Bone marrow (tissue), 2 donors: Measurements from ENCODE around the gene ADARB2.

Source experiments
- DNase-seq, 2 donors: peaks; one replicate each; lab custom pipeline; 2025; lab: John Stamatoyannopoulos, UW

The ADARB2 gene

GRCh38 chr10:1612908-1613307, 124.4 kb downstream of the ADARB2 start:
- DNase-seq = no peak

GRCh38 chr10:1611936-1612550, 125.3 kb downstream of the ADARB2 start:
- no peak for DNase-seq

GRCh38 chr10:1610986-1611770, 126.1 kb downstream of the ADARB2 start:
- DNase-seq = no peak

GRCh38 chr10:1609648-1609970, 127.7 kb downstream of the ADARB2 start:
- DNase-seq = no peak

- no peak for DNase-seq
Measured at GRCh38 chr10:1608851-1609647, 128.3 kb downstream of the ADARB2 start.

- no peak for DNase-seq
Measured at GRCh38 chr10:1608408-1608807, 128.9 kb downstream of the ADARB2 start.

GRCh38 chr10:1607466-1607865, 129.9 kb downstream of the ADARB2 start:
- DNase-seq = no peak

- no peak for DNase-seq
Measured at GRCh38 chr10:1605999-1606940, 131.1 kb downstream of the ADARB2 start.

GRCh38 chr10:1605121-1605520, 132.2 kb downstream of the ADARB2 start:
- DNase-seq = no peak

GRCh38 chr10:1604246-1604645, 133.1 kb downstream of the ADARB2 start:
- DNase-seq = no peak

- DNase-seq = no peak
Measured at GRCh38 chr10:1603181-1603580, 134.1 kb downstream of the ADARB2 start.

- no peak for DNase-seq
Measured at GRCh38 chr10:1602037-1602484, 135.3 kb downstream of the ADARB2 start.

GRCh38 chr10:1601406-1601805, 135.9 kb downstream of the ADARB2 start:
- no peak for DNase-seq

GRCh38 chr10:1600861-1601260, 136.5 kb downstream of the ADARB2 start:
- no peak for DNase-seq

- DNase-seq = no peak
Measured at GRCh38 chr10:1598393-1599153, 138.8 kb downstream of the ADARB2 start.

GRCh38 chr10:1597370-1598146, 139.8 kb downstream of the ADARB2 start:
- DNase-seq = no peak

GRCh38 chr10:1596482-1597099, 140.7 kb downstream of the ADARB2 start:
- DNase-seq = no peak

GRCh38 chr10:1595726-1596125, 141.6 kb downstream of the ADARB2 start:
- no peak for DNase-seq

GRCh38 chr10:1595242-1595600, 142.1 kb downstream of the ADARB2 start:
- DNase-seq = no peak
